Measurements from ENCODE around the gene NME7. TPM values are rescaled to one million over a fixed set of nuclear protein-coding genes. Genes with fewer than 3 reads are reported as not detected.
A peak's percentile ranks its signal among the peaks of the same experiment; 100 is the strongest.

Gene NME7
- total RNA-seq, 2 donors from 2014 or later = 13.0 TPM

GRCh38 chr1:169118227-169118626 is 249.4 kb downstream of the NME7 start:
- Mint-ChIP-seq H3K9me3 (no peaks in the 10 kb centered on the region), H3K27ac (no peak overlapping the region), H3K36me3 (peaks cover 0 to 4% of the 10 kb centered on the region in 2 donors)
- DNase-seq (ENCODE audit: low spot score in 2 of 2) = no peak
- no peak for ATAC-seq

GRCh38 chr1:169117599-169117998 is 250.0 kb downstream of the NME7 start:
- Mint-ChIP-seq H3K27ac (no peak overlapping the region), H3K36me3 (peaks cover 0 to 4% of the 10 kb centered on the region in 2 donors), H3K9me3 (no peaks in the 10 kb centered on the region)
- no peak for DNase-seq (ENCODE audit: low spot score in 2 of 2)
- no peak for ATAC-seq

- ATAC-seq (no peak), DNase-seq (ENCODE audit: low spot score in 2 of 2) (no peak)
- no peak overlapping the region for H3K27ac Mint-ChIP-seq
- H3K9me3 Mint-ChIP-seq = no peaks in the 10 kb centered on the region
- H3K36me3 Mint-ChIP-seq = peaks cover 0 to 9% of the 10 kb centered on the region in 2 donors
Measured at GRCh38 chr1:169117014-169117413, 250.6 kb downstream of the NME7 start.

- Mint-ChIP-seq H3K9me3 (no peaks in the 10 kb centered on the region), H3K27ac (no peak overlapping the region), H3K36me3 (peaks cover 0 to 10% of the 10 kb centered on the region in 2 donors)
- DNase-seq (ENCODE audit: low spot score in 2 of 2) (no peak), ATAC-seq (peak in 1 of 2 donors; percentile 70)
Measured at GRCh38 chr1:169115891-169116585, 251.6 kb downstream of the NME7 start.

- Mint-ChIP-seq H3K9me3 (no peaks in the 10 kb centered on the region), H3K27ac (no peak overlapping the region), H3K36me3 (peaks cover 0 to 10% of the 10 kb centered on the region in 2 donors)
- ATAC-seq (no peak), DNase-seq (ENCODE audit: low spot score in 2 of 2) (no peak)
Measured at GRCh38 chr1:169113613-169114119, 253.9 kb downstream of the NME7 start.

- ATAC-seq = no peak
- DNase-seq (ENCODE audit: low spot score in 2 of 2) = no peak
- Mint-ChIP-seq H3K27ac (no peak overlapping the region), H3K36me3 (peaks cover 0 to 14% of the 10 kb centered on the region in 2 donors), H3K9me3 (no peaks in the 10 kb centered on the region)
Measured at GRCh38 chr1:169112241-169112640, 255.4 kb downstream of the NME7 start.

- Mint-ChIP-seq H3K9me3 (no peaks in the 10 kb centered on the region), H3K27ac (no peak overlapping the region), H3K36me3 (peaks cover 0 to 18% of the 10 kb centered on the region in 2 donors)
- ATAC-seq (no peak), DNase-seq (ENCODE audit: low spot score in 2 of 2) (no peak)
Measured at GRCh38 chr1:169111472-169111871, 256.1 kb downstream of the NME7 start.

GRCh38 chr1:169110689-169111447 is 256.7 kb downstream of the NME7 start:
- Mint-ChIP-seq H3K9me3 (no peaks in the 10 kb centered on the region), H3K27ac (no peak overlapping the region), H3K36me3 (peaks cover 0 to 18% of the 10 kb centered on the region in 2 donors)
- no peak for ATAC-seq
- no peak for DNase-seq (ENCODE audit: low spot score in 2 of 2)

- DNase-seq (ENCODE audit: low spot score in 2 of 2) = no peak
- no peak for ATAC-seq
- Mint-ChIP-seq H3K9me3 (no peaks in the 10 kb centered on the region), H3K27ac (no peak overlapping the region), H3K36me3 (peaks cover 0 to 18% of the 10 kb centered on the region in 2 donors)
Measured at GRCh38 chr1:169110236-169110635, 257.4 kb downstream of the NME7 start.

- no peaks in the 10 kb centered on the region for H3K9me3 Mint-ChIP-seq
- DNase-seq (ENCODE audit: low spot score in 2 of 2) (no peak), ATAC-seq (no peak)
- no peak overlapping the region for H3K27ac Mint-ChIP-seq
- peaks cover 0 to 18% of the 10 kb centered on the region in 2 donors for H3K36me3 Mint-ChIP-seq
Measured at GRCh38 chr1:169109561-169110134, 257.9 kb downstream of the NME7 start.

GRCh38 chr1:169108863-169109560 is 258.6 kb downstream of the NME7 start:
- DNase-seq (ENCODE audit: low spot score in 2 of 2) (no peak), ATAC-seq (no peak)
- Mint-ChIP-seq H3K36me3 (peaks cover 0 to 17% of the 10 kb centered on the region in 2 donors), H3K9me3 (no peaks in the 10 kb centered on the region), H3K27ac (peak overlapping the region in 1 of 2 donors; percentile 93)

GRCh38 chr1:169108223-169108622 is 259.4 kb downstream of the NME7 start:
- DNase-seq (ENCODE audit: low spot score in 2 of 2) = no peak
- Mint-ChIP-seq H3K27ac (peak overlapping the region in 1 of 2 donors; percentile 93), H3K9me3 (no peaks in the 10 kb centered on the region), H3K36me3 (peaks cover 0 to 14% of the 10 kb centered on the region in 2 donors)
- no peak for ATAC-seq

GRCh38 chr1:169107603-169108208 is 259.9 kb downstream of the NME7 start:
- H3K9me3 Mint-ChIP-seq = no peaks in the 10 kb centered on the region
- DNase-seq (ENCODE audit: low spot score in 2 of 2) (peak in 1 of 2 donors; percentile 73), ATAC-seq (peak in 1 of 2 donors; percentile 63)
- H3K36me3 Mint-ChIP-seq = peaks cover 0 to 14% of the 10 kb centered on the region in 2 donors
- H3K27ac Mint-ChIP-seq = peak overlapping the region in 1 of 2 donors; percentile 93

- ATAC-seq (peak in 1 of 2 donors; percentile 5), DNase-seq (ENCODE audit: low spot score in 2 of 2) (no peak)
- Mint-ChIP-seq H3K27ac (peak overlapping the region in 1 of 2 donors; percentile 93), H3K36me3 (peaks cover 0 to 9% of the 10 kb centered on the region in 2 donors), H3K9me3 (no peaks in the 10 kb centered on the region)
Measured at GRCh38 chr1:169106921-169107602, 260.5 kb downstream of the NME7 start.

GRCh38 chr1:169106095-169106920 is 261.3 kb downstream of the NME7 start, which contains the start of gene ATP1B1:
Gene ATP1B1, plus strand, starts transcription at chr1:169106690. Its CDS starts 140 bp downstream, at chr1:169106830.
- ATAC-seq (peak; percentile 83 to 92), DNase-seq (ENCODE audit: low spot score in 2 of 2) (peak; percentile 86 to 91)
- Mint-ChIP-seq H3K36me3 (peaks cover 0 to 8% of the 10 kb centered on the region in 2 donors), H3K9me3 (no peaks in the 10 kb centered on the region), H3K27ac (peak within 1 kb of the TSS in 1 of 2 donors; percentile 93)

Data from activated naive CD4-positive, alpha-beta T cell treated with anti-CD3 and anti-CD28 coated beads, Interleukin-2, amount 50 U/mL, for 72 hours (primary cell).